OCI-M1 (cell line): ENCODE data around the gene CNBD2.
"Not testable (repeated sequence)": the region's sequence is repeated elsewhere in the genome, so short reads cannot be mapped to it uniquely, and the experiment has no call there.

Experiments
- DNase-seq: peaks from one replicate; lab custom pipeline; 2025; lab: John Stamatoyannopoulos, UW

Gene CNBD2

GRCh38 chr20:35975576-35976373 lies 7.4 kb downstream of the CNBD2 start:
- DNase-seq: no peak

DNA sequence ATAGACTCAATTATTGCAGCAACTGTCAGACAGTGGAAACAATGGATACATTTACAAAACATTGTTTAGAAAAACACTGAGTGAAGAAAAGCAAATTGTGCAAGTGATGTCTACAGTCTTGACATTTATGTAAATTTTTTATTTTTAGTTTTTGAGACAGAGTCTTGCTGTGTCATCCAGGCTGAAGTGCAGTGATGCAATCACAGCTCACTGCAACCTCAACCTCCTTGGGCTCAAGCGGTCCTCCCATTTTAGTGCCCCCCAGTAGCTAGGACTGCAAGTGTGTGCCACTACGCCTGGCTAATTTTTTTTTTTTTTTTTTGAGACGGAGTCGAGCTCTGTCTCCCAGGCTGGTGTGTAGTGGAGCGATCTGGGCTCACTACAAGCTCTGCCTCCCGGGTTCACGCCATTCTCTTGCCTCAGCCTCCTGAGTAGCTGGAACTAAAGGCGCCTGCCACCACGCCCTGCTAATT lies 9.7 kb downstream of the CNBD2 start:
- DNase-seq: peak; percentile 37

DNA sequence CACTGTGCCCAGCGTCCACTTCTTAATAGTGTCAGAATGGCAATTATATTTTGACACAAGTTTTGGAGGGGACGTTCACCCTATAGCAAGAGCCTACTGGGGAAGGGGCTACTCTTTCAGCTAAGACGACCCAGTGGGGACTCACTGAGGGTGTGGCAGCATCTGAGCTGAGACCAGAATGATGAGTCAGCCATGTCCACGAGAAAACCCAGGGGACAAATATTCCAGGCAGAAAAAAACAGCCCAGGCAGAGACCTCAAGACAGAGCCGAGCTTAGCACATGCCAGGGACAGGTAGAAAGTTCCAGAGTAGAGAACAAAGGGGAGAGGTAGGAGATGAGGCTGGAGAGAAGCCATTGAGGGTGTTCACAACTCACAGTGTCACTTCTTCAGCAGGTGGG lies 11.2 kb downstream of the CNBD2 start:
- no peak for DNase-seq

DNA sequence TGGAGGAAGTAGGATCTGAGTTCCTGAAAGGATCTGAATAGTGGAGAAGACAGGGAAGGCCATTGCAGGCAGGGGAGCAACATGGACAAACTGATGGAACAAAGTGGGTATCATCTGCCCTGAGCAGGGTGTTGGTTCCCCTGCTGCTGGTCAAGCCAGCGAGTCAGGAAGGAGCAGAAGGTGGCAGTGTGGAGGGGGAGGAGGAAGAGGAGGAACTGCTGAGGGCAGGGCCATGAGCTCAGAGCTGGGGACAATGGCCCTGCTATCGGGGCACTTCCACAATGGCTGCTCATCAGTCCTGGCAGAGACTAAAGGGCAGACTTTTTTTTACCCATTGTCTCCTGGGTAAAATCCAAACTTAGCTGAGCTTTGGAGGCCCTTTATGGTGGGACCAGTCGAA lies 13.6 kb downstream of the CNBD2 start:
- no peak for DNase-seq

- no peak for DNase-seq
Measured at GRCh38 chr20:35984382-35984781, 16.0 kb downstream of the CNBD2 start.

GRCh38 chr20:35985806-35986205 lies 17.4 kb downstream of the CNBD2 start:
- no peak for DNase-seq

DNA sequence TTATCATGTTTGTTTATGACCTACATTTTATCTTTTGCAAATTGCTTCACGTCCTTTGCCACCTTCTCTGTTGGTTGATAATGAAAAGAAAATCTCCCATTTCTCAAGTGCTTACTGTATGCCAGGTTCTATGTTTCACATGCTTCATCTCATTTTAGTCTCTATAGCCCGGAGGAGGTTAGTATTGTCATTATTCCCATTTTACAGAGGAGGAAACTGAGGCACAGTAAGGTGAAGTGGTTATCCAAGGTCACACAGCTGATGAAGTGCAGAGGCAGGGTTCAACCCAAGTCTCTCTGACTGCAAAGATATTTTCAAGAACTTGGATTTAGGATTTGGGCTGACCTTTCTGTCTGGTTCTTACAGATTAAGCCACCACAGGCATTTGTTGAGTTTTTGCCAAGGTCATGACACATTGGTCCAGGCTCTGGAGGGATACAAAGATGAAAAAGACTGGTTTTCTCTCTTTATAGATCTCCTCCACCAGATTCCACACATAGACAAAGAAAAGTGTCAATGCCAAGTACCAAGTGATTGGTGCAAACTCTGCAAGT lies 20.6 kb downstream of the CNBD2 start:
- DNase-seq: no peak

GRCh38 chr20:35991142-35991771 lies 22.9 kb downstream of the CNBD2 start:
- peak; percentile 64 for DNase-seq

DNA sequence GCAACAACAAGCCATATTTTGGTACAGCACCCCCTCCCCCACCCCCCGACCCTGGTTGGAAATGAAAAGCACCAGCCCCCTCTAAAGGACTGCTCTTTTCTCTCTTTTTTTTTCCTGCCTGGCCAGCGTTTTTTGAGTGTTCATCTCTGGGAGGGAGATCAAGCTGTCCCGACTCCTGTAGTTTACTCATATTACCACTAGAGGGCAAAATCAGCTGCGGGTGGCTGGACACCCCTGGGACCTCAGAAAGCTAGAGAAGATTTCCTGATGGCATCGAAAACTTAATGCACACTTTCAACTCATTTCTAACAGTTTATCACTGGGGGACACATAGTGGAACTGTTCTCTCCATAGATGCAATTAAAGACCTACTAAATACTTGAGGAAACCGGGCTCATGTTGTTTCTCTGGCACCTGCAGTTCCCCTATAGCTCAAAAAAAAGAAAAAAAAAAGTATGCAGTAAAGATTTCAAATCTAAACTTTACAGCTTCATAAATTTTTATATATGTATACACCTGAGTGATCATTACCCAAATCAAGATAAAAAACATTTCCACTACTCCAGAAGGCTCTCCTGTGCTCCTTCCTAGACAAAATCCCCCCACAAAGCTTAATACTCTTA lies 24.4 kb downstream of the CNBD2 start:
- DNase-seq: peak; percentile 84

DNA sequence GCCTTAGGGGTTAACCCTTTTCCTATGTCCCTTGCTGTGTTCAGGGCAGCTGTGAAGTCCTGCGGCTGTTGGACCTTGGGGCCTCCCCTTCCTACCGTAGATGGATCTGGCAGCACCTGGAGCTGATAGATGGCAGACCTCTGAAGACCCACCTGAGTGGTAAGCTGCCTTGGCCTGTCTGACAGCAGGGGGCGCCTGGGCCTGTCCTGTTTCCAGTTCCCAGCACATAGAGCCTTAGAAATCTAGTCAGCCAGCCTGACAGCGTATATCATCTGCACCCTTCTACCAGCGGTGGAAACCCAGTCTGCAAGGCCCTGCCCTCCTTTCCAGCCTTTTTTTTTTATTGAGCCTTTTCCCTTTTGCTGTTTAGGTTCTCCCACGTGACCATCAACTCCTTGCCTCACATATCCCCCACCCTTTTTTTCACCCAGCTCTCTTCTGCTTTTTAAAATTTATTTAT lies 26.6 kb downstream of the CNBD2 start:
- DNase-seq: peak; percentile 84

- not testable (repeated sequence) for DNase-seq
Measured at GRCh38 chr20:35996492-35996891, 28.1 kb downstream of the CNBD2 start.

GRCh38 chr20:36001331-36001730 lies 32.9 kb downstream of the CNBD2 start:
- not testable (repeated sequence) for DNase-seq

- no peak for DNase-seq
Measured at GRCh38 chr20:36002855-36003254, 34.5 kb downstream of the CNBD2 start.

- no peak for DNase-seq
Measured at GRCh38 chr20:36004045-36004444, 35.7 kb downstream of the CNBD2 start.

- DNase-seq: no peak
Measured at GRCh38 chr20:36008461-36009035, 40.2 kb downstream of the CNBD2 start.

DNA sequence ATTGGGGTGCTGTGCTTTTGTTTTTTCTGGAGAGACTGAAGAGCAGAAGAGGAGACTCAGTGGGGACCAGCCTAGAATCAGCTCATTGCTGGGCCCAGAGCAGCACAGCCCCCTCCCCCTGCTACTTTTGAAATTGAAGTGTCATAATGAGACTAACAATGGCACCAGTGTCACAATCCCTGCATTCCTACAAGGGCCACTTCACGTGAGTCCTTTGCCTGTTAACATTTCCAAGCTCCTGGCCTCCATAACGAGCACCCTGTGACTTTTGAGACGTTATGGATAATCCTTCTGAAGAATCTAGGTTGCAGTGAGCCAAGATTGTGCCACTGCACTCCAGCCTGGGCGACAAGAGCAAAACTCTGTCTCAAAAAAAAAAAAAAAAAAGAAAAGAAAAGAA lies 41.7 kb downstream of the CNBD2 start:
- DNase-seq: no peak

- no peak for DNase-seq
Measured at GRCh38 chr20:36010825-36011224, 42.4 kb downstream of the CNBD2 start.

DNA sequence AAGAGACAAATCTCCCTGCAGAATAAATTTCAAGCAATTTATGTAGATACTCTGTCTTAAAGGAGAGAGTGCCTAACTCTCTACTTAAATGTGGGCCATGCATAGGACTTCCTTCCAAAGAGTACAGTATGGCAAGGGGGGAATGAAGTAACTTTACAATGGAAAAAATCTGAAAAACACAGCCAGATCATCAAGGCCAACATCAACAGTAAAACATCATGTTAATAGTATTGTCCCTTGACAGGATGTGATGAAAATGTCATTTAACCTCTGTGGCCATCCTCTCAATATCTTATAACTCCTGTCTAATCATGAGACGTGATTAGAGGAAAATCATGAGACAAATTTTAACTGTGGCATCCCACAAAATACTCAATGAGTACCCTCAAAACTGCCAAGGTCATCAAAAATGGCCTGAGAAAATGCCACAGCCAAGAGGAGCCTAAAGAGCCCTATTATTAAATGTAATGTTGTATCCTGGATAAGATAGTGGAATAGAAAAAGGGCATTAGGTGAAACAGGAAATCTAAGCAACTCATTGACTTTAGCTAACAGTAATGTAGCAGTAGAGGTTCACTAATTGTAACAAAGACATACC lies 47.5 kb downstream of the CNBD2 start:
- DNase-seq: no peak

- no peak for DNase-seq
Measured at GRCh38 chr20:36017048-36017951, 48.9 kb downstream of the CNBD2 start.

DNA sequence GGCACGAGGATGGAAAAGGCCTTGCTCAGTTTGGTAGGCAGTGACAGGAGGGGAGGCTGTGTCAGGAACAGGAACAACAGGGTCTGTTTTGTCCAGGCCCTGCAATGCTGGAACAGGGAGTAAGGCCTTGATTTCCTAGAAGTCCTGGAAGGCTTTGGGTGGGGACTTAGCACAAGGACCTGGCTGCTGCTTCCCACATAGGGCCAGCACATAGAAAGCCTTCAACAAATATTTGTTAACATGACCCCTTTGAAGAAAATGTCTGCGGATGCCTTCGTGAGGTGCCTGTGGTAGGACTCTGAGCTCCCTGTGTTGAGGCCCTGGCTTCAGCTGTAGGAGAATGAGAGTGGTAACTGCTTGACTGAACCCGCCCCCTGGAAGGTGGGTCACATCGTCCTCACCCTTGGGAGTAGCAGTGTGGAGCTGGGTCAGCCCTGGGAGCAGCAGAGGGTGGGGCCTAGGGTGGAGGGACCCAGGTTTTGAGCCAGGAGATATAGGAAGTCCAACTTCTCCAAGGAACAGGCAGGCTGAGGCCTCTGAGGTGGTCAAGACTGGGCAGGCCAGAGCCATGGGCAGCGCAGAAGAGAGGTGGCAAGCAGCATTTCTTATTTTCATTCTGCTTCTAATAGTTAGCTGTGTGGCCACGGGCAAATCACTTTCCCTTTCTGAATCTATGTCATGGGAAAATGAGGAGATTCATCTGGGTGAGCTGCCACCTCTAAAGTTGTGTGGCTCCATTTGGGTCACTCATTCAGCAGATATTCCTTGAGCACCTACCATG lies 50.0 kb downstream of the CNBD2 start:
- no peak for DNase-seq
